ENCODE results near the gene ARSH. TPM values are rescaled to one million over a fixed set of nuclear protein-coding genes. Genes with fewer than 3 reads are reported as not detected.
A peak's percentile ranks its signal among the peaks of the same experiment; 100 is the strongest.

The ARSH gene
- total RNA-seq, 4 donors from 2014 or later: 0.26 TPM; not detected in 3

DNA sequence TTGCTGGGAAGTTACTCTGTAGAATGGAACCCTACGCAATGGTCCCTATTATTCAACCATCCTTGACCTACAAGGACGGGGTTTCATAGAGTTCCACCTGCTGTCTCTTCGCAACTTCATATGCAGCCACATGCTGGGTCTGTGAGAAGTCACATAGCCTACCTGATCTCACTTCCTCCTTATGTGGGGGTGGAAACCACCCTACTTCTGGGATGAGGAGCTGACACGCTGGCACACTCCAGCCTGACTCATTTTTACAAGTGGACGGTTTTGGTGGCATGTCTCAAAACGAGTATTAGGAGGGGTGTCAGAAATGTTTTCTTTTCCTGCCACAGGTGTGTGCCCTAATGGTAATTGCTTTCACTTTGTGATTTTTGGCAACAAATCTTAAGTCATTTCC, 40.4 kb upstream of the ARSH start:
- no peaks in the 10 kb centered on the region for H3K9me3 ChIP-seq
- intact Hi-C loops (cut with DNase I): no loop called here
- no peaks in the 10 kb centered on the region for H3K4me1 ChIP-seq
- H3K27ac ChIP-seq: no peak overlapping the region
- H3K4me3 ChIP-seq: no peak overlapping the region
- no peak for DNase-seq
- TF ChIP-seq CTCF (IDR thresholded peaks at IDR 0.05) (no peak), POLR2A (IDR thresholded peaks at IDR 0.05) (no peak)
- WGBS, 2 donors: 45 to 52% methylated on average over 4 to 5 of the region's 6 CpGs
- H3K36me3 ChIP-seq: no peaks in the 10 kb centered on the region
- no peaks in the 10 kb centered on the region for H3K27me3 ChIP-seq

DNA sequence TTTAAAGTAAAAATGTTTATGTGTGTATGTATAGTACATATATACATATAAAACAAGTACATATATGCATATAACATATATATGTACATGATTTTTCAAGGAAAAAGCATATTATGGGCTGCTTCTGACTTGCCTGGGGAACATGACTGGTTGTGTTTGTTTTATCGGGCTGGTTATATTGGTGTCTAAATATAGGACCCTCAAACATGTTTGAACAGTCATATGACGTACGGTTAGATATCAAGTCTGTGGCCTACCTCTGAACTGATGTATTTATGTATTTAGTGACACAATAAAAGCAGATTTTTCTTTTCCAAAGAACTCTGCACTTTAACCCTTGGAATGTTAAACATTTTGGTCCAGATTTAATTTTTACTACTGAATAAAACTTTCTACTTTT, 39.3 kb upstream of the ARSH start:
- H3K4me1 ChIP-seq: no peaks in the 10 kb centered on the region
- TF ChIP-seq POLR2A (IDR thresholded peaks at IDR 0.05) (no peak), CTCF (IDR thresholded peaks at IDR 0.05) (no peak)
- H3K4me3 ChIP-seq: no peak overlapping the region
- H3K27me3 ChIP-seq: no peaks in the 10 kb centered on the region
- H3K27ac ChIP-seq: no peak overlapping the region
- H3K9me3 ChIP-seq: no peaks in the 10 kb centered on the region
- WGBS, 2 donors: 65 to 74% methylated on average over 3 of the region's 3 CpGs
- no peak for DNase-seq
- no peaks in the 10 kb centered on the region for H3K36me3 ChIP-seq
- intact Hi-C loops (cut with DNase I): no loop called here

GRCh38 chrX:2967584-2967983, 38.8 kb upstream of the ARSH start:
- no peaks in the 10 kb centered on the region for H3K4me1 ChIP-seq
- H3K27me3 ChIP-seq: no peaks in the 10 kb centered on the region
- H3K36me3 ChIP-seq: no peaks in the 10 kb centered on the region
- no peak for TF ChIP-seq POLR2A (IDR thresholded peaks at IDR 0.05)
- TF ChIP-seq CTCF (IDR thresholded peaks at IDR 0.05): no peak
- 42 to 79% methylated on average over 14 of the region's 14 CpGs for WGBS, 2 donors
- H3K4me3 ChIP-seq: no peak overlapping the region
- no peak overlapping the region for H3K27ac ChIP-seq
- no peaks in the 10 kb centered on the region for H3K9me3 ChIP-seq
- DNase-seq: no peak
- intact Hi-C loops (cut with DNase I): no loop called here

DNA sequence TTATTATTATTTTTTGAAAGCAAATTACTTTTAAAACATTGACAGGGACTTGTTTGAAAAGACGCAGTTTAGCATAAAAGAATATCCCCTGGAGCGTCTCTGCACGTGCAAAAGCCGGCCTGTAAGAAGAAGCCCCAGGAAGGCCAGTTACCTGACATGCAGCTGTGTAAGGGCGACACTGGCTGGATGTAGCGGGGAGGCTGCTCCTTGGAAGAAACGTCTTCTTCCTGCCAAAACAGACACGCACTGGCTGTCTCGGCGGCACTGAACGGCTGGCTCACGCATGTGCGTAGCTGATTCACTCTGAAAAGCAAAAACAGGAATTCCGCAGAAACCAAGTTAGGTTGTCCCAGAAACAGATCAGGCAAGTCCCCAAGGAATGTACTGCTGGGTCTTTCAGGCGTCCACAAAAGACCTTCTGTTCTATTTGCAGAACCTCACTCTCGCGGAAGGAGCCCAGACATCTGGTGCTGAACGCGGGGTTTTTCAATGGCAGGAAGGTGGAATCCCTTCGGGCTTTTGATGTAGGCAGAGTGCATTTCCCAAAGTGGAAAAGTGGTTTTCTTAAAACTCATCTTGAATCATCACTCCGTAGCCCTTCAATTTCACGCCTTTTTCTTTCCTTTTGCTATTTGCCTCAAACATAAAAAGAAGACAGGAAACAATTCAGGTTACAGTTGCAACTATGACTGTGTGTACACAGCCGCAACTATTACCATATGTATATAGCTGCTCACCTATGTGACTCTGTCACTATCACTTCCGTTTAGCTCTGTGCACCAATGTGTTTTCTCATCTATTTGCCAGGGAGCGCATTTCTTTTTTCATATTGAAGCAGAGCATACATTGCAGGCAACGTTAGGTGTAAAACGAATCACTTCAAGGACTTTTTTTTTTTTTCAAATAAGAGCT, 38.1 kb upstream of the ARSH start:
- DNase-seq: no peak
- H3K4me3 ChIP-seq: peak overlapping the region in 3 of 4 donors; percentile 9 to 24 (median 18)
- TF ChIP-seq POLR2A (IDR thresholded peaks at IDR 0.05) (no peak), CTCF (IDR thresholded peaks at IDR 0.05) (no peak)
- H3K4me1 ChIP-seq: no peaks in the 10 kb centered on the region
- H3K27ac ChIP-seq: no peak overlapping the region
- intact Hi-C loops (cut with DNase I): no loop called here
- H3K27me3 ChIP-seq: no peaks in the 10 kb centered on the region
- H3K9me3 ChIP-seq: no peaks in the 10 kb centered on the region
- H3K36me3 ChIP-seq: no peaks in the 10 kb centered on the region
- whole genome bisulfite sequencing, 2 donors: 45 to 51% methylated on average over 21 to 27 of the region's 27 CpGs

- Histone ChIP-seq H3K36me3 (no peaks in the 10 kb centered on the region), H3K27me3 (no peaks in the 10 kb centered on the region), H3K27ac (no peak overlapping the region), H3K9me3 (no peaks in the 10 kb centered on the region), H3K4me3 (no peak overlapping the region), H3K4me1 (no peaks in the 10 kb centered on the region)
- no peak for DNase-seq
- TF ChIP-seq CTCF (IDR thresholded peaks at IDR 0.05) (no peak), POLR2A (IDR thresholded peaks at IDR 0.05) (no peak)
- 63 to 78% methylated on average over 3 to 6 of the region's 6 CpGs for WGBS, 2 donors
- intact Hi-C loops (cut with DNase I): no loop called here
These were observed 37.3 kb upstream of the ARSH start for GRCh38 chrX:2969021-2969420.

Measured in esophagus squamous epithelium (tissue), 5 donors.